WERI-Rb-1 (cell line): Measurements from ENCODE around the gene EME2.

Source experiments
- DNase-seq: peaks from one replicate; pipeline ENCODE4 v3.0.0-alpha.2; 2020
- H3K27ac ChIP-seq: fragments of 250-450 bp; sonication (Bioruptor Pico); 2 replicates; pipeline ENCODE4 v1.5.1; 2020; ENCODE audit warnings: mild to moderate bottlenecking, moderate library complexity
- H3K27me3 ChIP-seq: fragments of 250-450 bp; sonication (Bioruptor Pico); 2 replicates; pipeline ENCODE4 v1.5.1; 2021; ENCODE audit warnings: mild to moderate bottlenecking, low read depth, moderate library complexity; ENCODE audit not compliant: insufficient read depth, severe bottlenecking
- H3K36me3 ChIP-seq: fragments of 250-450 bp; sonication (Bioruptor Pico); 2 replicates; pipeline ENCODE4 v1.5.1; 2020; ENCODE audit warnings: mild to moderate bottlenecking, moderate library complexity
- H3K4me3 ChIP-seq: 2 replicates; pipeline ENCODE4 v1.5.1; 2011; ENCODE audit warnings: low read depth, mild to moderate bottlenecking, control low read depth, low read length
- H3K9me3 ChIP-seq: fragments of 250-450 bp; sonication (Bioruptor Pico); 2 replicates; pipeline ENCODE4 v1.5.1; 2021; ENCODE audit warnings: mild to moderate bottlenecking, moderate library complexity; ENCODE audit not compliant: severe bottlenecking
- TF ChIP-seq, protein P1 (sequence below): IDR thresholded peaks from 2 replicates; pipeline ENCODE4 v1.5.1; 2011; ENCODE audit warnings: low read depth, mild to moderate bottlenecking, control low read depth, inconsistent platforms, low read length

Gene EME2

DNA sequence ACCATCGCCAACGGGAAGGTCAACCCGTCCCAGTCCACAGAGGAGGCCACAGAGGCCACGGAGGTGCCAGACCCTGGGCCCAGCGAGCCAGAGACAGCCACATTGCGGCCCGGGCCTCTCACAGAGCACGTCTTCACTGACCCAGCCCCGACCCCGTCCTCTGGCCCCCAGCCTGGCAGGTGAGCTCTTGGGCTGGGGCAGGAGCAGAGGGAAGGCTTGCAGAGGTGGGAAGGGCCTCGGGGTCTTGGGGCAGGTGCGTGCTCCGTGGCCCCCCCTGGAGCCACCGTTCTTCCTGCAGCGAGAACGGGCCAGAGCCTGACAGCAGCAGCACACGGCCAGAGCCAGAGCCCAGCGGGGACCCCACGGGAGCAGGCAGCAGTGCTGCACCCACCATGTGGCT lies 6.4 kb upstream of the EME2 start:
- Histone ChIP-seq H3K27me3 (no peaks in the 10 kb centered on the region), H3K36me3 (peaks cover 73% of the 10 kb centered on the region), H3K9me3 (no peaks in the 10 kb centered on the region), H3K27ac (no peak overlapping the region), H3K4me3 (no peak overlapping the region)
- TF ChIP-seq, protein P1, sequence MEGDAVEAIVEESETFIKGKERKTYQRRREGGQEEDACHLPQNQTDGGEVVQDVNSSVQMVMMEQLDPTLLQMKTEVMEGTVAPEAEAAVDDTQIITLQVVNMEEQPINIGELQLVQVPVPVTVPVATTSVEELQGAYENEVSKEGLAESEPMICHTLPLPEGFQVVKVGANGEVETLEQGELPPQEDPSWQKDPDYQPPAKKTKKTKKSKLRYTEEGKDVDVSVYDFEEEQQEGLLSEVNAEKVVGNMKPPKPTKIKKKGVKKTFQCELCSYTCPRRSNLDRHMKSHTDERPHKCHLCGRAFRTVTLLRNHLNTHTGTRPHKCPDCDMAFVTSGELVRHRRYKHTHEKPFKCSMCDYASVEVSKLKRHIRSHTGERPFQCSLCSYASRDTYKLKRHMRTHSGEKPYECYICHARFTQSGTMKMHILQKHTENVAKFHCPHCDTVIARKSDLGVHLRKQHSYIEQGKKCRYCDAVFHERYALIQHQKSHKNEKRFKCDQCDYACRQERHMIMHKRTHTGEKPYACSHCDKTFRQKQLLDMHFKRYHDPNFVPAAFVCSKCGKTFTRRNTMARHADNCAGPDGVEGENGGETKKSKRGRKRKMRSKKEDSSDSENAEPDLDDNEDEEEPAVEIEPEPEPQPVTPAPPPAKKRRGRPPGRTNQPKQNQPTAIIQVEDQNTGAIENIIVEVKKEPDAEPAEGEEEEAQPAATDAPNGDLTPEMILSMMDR, result no peak
- DNase-seq, result no peak

DNA sequence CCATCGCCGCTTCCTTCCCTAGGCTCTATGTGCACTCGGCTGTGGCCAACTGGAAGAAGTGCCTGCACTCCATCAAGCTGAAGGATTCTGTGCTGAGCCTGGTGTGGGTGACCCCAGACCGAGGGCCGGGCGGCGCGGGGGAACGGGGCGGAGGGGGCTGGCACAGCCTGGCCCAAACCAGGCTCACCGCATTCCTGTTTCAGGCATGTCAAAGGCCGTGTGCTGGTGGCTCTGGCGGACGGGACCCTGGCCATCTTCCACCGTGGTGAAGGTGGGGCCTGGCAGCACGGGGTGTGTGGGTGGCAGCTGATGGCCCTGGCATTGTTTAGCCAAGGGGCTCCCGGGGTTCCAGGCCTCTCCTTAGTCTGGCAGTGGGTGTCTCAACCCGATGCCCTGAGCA lies 5.9 kb upstream of the EME2 start:
- Histone ChIP-seq H3K27me3 (no peaks in the 10 kb centered on the region), H3K9me3 (no peaks in the 10 kb centered on the region), H3K36me3 (peaks cover 74% of the 10 kb centered on the region), H3K4me3 (no peak overlapping the region), H3K27ac (no peak overlapping the region)
- DNase-seq, result no peak
- TF ChIP-seq, protein P1, result no peak

DNA sequence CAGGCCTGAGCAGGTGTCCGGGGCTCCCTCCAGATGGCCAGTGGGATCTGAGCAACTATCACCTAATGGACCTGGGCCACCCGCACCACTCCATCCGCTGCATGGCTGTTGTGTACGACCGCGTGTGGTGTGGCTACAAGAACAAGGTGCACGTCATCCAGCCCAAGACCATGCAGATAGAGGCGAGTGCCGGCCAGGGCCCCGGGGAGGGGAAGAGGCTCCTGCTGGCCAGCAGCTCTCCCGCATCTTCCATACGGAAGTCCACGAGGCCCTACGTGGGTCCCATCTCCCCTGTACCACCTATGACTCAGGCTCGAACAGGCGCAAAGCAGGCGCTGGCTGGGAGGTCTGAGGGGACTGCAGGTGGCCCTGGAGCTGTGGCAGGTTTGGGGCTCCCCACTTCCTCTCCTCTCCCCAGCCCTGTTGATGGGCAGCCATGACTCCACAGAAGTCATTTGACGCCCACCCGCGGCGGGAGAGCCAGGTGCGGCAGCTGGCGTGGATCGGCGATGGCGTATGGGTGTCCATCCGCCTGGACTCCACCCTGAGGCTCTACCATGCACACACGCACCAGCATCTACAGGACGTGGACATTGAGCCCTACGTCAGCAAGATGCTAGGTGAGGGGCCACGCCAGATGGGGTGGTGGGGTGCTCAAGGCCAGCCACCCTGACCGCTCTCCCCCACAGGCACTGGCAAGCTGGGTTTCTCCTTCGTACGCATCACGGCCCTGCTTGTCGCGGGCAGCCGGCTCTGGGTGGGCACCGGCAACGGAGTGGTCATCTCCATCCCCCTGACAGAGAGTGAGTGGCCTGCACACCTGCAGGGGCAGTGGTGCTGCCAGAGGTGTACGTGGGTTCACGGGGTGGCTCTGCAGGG lies 5.3 kb upstream of the EME2 start:
- Histone ChIP-seq H3K36me3 (peaks cover 80% of the 10 kb centered on the region), H3K27me3 (no peaks in the 10 kb centered on the region), H3K4me3 (no peak overlapping the region), H3K9me3 (no peaks in the 10 kb centered on the region), H3K27ac (no peak overlapping the region)
- TF ChIP-seq, protein P1, result no peak
- DNase-seq, result no peak

DNA sequence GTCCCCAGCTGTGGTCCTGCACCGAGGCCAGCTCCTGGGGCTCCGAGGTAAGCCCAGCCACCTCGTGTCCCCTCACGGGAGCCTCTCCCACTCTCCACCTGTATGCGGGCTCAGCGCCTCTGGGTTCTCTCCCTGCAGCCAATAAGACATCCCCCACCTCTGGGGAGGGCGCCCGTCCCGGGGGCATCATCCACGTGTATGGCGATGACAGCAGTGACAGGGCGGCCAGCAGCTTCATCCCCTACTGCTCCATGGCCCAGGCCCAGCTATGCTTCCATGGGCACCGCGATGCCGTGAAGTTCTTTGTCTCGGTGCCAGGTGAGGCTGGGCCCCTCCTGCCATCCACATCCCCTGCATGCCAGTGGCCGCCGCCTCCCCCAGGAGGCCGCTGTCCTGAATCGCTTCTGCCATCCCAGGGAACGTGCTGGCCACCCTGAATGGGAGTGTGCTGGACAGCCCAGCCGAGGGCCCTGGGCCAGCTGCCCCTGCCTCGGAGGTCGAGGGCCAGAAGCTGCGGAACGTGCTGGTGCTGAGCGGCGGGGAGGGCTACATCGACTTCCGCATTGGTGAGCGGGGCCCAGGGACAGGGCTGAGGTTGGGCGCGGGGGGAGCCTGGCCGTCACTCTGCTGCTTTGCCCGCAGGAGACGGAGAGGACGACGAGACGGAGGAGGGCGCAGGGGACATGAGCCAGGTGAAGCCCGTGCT lies 4.4 kb upstream of the EME2 start:
- no peak for DNase-seq
- TF ChIP-seq, protein P1, result no peak
- H3K9me3 ChIP-seq, result no peaks in the 10 kb centered on the region
- H3K27me3 ChIP-seq, result no peaks in the 10 kb centered on the region
- no peak overlapping the region for H3K4me3 ChIP-seq
- H3K36me3 ChIP-seq, result peaks cover 78% of the 10 kb centered on the region
- H3K27ac ChIP-seq, result no peak overlapping the region

DNA sequence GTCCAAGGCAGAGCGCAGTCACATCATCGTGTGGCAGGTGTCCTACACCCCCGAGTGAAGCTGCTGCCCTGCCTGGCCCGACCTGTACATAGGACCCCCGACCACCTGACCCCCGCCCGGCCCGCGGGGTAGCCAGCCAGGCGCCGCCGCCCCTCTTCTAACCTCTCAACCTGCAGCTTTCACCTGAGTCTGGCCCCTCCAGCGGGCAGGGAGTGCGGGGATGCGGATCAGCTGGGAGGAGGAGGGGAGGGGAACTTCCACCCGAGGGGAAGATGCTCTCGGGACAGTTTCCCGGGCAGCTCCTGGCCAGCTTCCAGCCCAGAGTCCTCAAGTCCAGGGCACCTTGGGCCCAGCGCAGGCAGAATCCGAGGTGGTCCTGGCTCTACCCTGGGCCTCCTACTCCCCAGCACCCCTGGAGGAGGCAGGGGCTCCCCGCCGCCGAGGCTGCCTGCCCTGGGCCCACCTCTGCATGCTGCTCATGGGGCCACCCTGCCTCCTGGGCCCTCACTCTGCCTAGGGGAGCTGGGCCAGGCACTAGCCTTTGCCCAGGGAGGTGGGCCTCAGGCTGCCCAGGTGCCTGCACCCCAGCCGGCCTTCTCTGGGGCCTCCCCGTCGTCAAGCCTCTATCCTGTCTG lies 3.7 kb upstream of the EME2 start:
- Histone ChIP-seq H3K36me3 (peaks cover 75% of the 10 kb centered on the region), H3K9me3 (no peaks in the 10 kb centered on the region)
- TF ChIP-seq, protein P1, result no peak

More for the DNA sequence above, 3.7 kb upstream of the EME2 start:
- H3K27me3 ChIP-seq, result no peaks in the 10 kb centered on the region
- H3K4me3 ChIP-seq, result no peak overlapping the region
- no peak overlapping the region for H3K27ac ChIP-seq
- no peak for DNase-seq
